HG02973 (cell line): Measurements from ENCODE around the gene ATP2B2.

Experiments
- ATAC-seq: cut with Tn5 transposase; IDR thresholded peaks from one replicate; pipeline ENCODE4 v1.9.1; 2021; ENCODE audit warnings: moderate library complexity; ENCODE audit not compliant: unreplicated experiment

Gene ATP2B2

DNA sequence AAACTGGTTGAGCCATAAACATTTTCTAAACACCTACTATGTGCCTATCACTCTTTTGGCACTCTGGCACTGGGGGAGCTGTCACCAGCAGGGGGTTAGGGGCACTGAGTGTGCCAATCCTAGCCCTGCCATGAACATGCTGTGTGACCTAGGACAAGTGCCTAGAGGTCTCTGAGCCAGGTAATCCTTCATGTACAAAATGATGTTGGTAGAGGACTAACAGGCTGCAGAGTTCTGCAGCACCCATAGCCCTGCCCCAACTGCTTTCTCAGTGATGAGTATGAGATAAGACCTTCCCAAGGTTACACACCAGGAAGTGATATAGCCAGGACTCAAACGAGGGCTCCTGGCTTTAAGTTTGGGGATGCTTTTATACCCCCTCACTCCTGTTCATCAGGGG, 99.6 kb downstream of the ATP2B2 start:
- ATAC-seq: no peak

DNA sequence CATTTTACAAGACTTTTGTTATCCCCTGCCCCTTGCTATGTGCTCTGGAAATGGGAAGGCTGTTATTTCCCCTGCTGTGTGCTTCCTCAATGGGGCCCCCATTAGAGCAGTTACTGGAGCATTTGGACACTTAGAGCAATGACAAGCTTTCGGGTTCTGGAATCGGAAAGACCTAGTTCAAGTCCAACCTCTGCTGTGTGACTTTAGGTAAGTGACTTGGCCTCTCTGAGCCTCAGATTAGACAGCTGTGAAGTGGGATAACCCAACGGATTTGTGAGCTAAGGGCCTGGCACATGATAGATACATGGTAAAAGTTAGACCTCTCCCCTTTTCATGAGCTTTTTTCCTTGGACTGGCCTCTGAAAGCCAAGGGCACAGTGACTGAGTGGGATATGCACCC, 100.5 kb downstream of the ATP2B2 start:
- ATAC-seq: no peak

DNA sequence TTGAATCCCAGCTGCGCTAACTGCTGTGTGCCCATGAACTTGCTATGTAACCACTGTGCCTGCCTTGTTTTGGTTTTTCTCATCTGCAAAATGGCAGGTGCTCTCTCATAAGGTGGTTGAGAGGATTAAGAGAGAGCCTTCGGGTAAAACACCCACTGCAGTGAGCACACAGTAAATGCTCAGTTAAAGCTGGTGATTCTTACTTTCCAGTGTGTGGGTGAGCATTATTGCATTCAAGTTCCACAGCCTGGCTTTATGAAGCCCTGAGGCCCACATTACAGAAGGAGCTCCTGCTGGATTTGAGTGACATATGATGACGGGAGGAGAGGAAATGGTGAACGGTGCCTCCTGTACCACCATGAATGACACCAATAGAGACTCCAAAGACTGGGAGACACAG, 101.0 kb downstream of the ATP2B2 start:
- ATAC-seq: no peak

DNA sequence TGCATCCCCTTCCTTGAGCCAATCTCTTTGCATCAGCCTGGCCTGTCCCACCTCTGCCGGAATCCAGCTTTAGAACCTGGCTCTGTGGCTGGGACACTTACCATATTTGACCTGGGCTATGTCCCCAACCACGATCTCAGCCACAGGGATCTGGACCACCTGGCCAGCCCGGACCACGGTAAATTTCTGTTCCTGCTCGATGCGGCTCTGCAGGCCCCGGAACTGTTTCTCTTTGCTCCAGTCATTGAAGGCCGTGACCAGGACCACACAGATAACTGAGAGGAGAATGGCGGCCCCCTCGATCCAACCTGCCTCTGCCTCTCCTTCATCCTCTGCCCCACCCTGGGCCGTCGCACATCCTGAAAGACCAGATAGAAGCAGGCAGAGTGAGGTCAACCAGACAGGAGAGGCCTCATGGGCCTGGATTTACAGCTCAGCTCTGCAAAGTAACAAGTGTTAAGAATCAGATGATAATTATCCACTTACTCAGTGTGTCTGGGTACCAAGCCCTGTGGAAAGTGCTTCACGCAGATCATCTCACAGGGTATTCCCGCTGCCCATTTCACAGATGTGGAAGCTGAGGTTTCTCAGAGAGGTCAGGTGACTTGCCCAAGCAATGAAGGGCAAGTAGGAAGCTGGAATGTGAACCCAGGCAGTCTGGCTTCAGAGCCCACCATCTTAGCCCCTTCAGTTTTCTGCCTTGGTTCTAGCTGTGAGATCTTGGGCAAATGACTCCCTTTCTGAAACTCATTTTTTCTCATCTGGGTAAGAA, 103.2 kb downstream of the ATP2B2 start:
- ATAC-seq: no peak

DNA sequence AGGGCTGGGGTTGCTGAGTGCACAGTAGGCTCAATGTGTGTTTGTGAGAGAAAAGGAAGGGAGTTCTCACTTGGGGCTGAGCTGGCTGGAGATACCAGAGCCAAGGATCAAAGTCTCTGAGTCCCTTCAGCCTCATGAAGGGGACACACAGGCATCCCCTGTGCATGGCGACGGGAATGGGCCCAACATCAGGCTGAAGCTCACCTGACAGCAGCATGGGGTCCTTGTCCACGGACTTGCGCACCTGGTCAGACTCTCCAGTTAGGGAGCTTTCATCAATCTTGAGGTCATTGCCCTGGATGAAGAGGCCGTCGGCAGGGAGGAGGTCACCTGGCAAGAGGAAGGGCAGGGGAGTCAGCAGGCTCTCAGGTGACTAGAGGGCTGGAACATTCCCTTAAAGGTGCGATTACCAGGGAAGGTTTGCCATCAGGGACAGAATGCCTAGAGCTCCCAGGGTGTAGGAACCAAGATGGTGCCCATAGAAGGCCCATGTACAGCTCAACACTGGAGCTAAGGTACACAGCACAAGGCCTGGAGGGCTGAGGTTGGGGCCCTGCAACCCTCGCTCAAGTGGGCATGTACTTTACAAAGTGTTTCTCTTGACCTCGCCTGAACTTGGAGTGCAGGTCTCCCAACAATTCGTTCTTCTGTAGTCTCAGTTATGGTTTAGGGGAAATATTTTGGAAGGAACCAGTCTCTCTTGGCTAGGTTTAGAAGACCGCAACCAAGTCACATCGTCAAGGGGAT, 104.5 kb downstream of the ATP2B2 start:
- no peak for ATAC-seq

DNA sequence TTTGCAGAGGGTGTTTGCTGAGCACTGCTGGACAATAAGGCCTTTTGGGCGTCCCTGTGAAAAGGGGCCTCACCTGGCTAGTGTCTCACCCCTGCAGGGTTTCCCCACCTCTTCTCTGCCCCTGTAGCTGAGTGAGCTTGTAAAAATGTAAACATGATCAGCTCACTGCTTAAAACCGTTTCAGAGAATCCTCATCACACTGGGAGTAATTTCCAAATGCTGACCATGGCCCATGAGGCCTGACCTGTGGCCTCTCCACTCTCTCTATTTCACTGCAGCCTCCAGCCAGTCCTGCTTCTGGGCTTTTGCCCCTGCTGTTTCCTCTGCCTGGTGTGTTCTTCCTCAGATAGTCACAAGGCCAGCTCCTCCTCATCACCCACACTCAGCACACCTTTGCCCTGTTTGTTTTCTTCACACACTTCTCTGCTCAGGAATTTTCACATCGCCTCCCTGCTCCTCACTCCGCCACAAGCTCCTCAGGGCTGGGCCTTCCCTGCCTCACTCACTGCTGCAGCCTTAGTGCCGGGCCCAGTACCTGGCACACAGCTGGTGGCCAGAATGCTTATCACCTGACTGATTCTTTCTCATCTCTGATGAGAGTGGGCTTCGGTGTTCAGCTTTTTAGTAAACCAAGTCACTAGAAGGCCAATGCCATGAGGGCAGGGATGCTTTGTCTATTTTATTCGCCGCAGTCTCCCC, 105.2 kb downstream of the ATP2B2 start:
- ATAC-seq: no peak

DNA sequence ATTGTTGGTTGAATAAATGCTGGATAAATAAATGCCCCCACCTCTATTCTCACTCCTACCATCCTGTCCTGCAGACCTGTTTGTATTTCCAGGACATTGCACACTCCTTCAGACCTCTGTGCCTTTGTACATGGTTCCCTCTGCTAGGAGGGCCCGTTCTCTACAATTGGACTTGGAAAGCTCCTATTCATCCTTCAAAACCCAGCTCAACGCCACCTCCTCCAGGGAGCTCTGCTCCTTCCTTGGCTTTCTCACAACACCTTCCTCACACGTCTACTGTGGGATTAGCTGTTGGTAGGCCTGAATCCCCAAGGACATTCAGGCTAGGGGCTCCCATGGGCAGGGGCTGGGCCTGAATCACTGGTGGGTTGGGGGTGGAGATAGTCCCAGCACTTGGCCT, 105.8 kb downstream of the ATP2B2 start:
- no peak for ATAC-seq

DNA sequence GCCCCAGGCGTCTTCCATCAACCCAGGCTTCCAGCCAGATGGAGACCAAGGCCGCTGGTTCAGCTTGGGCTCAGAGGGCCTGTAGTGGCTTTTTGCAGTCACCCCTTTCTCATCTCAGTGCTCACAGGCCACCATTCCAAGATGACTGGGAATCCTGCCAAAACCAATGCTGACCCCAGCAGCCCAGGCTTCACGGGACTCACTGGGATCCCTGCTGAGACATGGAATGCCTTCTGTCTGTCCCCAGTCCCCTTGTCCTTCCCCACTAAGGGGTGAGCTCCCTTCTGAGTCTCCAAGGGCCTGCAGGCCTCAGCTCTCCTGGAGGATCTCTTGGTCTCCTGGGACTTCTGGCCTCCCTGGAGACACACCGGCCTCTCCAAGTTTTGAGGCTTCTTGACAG, 107.0 kb downstream of the ATP2B2 start:
- ATAC-seq: no peak

DNA sequence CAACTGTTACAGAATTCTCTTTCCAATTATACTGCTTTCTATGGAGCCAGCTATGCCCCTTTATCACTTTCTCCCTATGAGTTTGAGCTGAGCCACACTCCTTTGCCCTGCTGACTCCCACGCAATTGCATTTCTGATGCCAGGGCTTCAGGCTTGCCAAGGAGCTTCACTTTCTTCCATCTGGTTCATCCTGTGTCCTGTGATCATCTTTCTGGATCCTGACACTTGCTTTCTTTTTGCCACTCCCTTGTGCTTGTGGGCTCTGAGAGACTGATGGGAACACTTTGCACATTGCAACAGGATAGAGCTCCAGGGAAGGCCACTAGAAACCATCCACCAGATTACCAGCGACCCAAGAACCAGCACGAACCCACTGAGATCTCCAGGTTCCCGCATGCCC, 107.5 kb downstream of the ATP2B2 start:
- ATAC-seq: no peak

DNA sequence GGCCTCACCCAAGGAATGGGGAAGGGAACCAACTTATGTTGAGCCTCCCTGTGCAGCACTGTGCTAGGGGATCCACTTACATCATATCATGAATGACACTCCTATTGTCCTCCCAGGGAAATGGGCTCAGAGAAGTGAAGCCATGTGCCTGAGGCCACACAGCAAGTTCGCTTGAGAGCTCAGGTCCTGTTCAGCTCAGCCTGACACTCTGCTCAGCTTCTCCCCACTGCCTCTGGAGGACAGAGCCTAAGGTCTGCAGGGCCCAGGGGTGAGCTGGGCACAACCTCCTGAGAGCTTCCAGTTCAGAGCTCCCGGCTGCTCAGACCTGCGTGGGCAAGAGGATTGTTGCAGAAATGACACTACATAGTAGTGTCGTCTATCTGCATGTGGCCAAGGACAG, 108.5 kb downstream of the ATP2B2 start:
- no peak for ATAC-seq

DNA sequence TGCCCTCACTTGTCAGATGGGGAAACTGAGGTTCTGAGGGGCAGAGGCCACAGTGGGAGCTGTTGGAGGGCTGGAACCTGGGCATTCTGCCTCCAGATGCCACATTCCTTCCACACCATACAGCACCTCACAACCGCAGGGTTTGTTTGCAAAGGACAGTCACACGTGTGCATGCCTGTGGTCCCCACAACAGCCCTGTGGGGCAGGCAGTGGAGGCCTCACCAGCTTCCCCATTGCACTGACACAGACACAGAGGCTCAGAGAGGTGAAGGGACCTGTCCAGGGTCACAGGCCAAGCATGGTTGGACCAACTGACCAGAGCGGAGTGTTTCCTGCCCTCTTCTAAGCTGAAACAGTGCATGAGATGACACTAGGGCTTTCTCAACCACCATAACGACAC, 109.3 kb downstream of the ATP2B2 start:
- no peak for ATAC-seq

DNA sequence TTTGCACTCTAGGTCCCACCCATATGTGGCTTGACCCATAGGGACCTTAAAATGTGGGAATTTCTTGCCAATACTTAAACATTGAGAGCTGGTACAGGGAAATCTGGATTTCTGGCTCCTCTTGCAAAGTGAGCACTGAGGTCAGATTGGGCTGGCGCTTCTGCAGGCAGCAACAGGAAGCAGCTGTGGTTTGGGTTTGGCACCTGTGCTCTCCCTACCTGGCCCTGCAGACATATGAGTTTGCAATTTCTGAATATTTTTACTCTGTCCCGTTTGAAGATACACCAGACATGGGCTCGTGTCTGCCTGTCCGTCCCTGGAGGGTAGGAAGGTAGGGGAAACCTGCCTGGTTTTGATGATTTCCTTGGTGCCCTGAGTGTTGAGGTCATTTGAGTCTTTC, 109.7 kb downstream of the ATP2B2 start:
- ATAC-seq: no peak

DNA sequence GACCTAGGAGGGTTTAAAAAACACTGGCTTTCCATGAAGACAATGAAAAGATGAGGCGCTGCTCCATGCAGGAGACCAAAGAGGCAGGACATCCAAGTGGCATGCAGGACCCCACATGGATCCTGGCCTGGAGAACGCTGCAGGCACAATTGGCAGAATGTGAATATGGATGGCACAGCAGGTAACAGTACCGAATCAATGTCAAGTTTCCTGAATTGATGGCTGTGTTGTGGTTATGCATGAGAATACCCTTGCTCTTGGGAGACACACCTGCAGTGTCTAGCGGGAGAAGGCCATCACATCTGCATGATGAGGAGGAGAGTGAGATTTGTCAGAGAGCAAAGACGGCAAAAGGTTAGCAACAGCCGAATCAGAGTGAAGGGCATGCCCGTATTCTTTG, 110.2 kb downstream of the ATP2B2 start:
- no peak for ATAC-seq

DNA sequence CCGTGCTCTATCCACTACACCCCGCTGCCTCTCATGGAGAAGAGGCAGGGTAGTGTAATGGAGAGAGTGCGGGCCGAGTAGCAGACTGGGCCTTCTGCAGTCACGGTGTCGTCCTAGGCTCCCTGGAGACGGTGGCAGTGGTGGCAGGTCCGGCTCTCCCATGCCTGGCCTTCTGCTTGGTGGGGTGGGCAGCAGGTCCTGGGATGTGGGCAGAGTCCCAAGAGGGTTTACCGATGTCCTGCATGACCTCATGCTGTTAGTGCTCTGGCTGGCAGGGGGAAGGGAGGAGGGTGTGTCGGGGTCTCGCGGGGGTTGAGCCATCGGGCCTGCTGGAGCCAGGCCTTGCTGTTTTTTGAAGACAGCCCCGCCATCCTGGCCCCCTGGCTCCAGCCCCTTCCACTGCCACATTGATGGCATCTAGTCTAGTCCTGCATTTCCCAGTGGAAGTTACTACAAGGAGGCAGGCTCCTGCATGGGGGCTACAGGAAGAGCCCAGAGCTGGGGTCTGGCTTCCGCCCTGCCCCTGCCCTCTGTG, 110.8 kb downstream of the ATP2B2 start:
- no peak for ATAC-seq

DNA sequence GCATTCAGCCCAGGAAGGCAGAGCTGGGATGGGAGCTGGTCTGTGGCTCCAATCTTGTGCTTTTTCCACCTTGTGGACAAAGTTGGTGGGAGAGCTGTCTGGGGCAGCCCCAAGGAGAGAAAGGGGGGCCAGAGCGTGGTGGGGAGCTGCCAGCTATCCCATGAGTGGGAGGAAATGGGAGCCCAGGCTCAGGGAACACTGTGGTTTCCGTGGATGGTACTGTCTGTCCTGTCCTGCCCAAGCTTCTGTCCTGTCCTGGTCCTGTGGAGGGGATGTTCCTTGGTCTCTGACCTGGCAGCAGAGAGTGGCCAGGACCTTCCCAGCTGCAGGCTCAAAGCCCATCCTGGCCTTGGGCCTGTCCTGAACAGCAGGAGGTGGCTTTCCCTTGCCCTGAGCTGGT, 111.9 kb downstream of the ATP2B2 start:
- no peak for ATAC-seq

DNA sequence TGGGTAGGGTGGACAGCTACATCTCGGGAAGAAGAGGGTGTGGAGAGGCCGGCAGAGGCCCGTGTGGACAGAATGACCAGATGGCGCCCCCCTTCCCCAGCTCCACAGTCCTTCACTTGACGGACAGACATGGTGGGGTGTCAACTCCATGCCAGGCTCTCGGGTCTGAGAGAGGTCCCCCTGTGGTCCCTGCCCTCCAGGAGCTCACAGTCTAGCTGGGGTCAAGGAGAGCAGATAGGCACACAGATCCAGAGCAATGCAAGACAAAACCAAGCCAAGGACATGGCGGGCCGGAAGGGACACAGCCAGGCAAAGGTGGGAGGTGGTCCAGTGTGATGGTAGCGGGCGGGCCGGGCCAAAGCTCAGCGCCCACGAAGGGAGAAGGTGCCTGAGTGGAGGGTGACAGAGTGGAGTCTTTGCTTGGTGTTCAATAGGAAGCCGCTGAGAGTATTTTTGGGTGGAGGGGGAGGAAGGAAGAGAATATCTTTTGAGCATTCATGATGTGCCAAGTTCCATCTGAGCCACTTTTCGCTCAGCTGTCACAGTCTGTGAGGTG, 112.4 kb downstream of the ATP2B2 start:
- no peak for ATAC-seq

DNA sequence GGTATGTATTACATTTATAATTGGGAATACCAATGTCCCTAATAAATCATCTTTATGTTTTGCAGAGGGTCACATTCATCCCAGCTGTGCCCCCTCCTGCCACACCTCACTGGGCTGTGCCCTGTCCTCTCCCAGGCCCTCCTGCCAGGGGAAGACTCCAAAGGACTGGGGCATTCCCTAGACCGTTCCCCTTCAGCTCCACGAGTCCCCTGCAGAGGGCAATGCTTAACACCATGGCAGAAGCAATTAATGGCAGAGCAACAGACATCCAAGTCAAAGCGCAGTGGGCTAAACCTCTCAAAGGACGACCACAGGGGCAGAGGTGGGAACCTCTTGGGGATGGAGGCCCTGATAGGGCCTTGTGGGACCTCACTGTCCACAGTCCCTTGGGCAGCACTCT, 113.1 kb downstream of the ATP2B2 start:
- ATAC-seq: no peak

DNA sequence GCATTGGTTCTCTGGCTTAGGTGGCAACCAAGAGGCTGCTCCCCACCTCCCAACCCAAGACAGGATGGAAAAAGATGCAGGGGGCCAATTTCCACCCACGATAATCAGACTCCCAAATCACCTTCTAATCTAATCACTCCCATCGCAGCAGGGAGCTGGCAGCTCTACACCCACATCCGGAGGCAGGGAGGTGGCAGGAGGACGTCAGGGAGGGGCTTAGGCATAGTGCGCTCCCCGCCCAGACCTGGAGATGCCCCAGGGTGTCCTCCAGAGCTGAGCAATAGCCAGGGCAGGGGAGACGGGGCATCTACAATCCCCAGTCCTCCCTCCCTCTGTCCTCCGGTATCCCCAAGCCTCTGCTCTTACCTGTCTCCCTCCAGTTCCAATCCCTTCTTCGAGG, 114.0 kb downstream of the ATP2B2 start:
- ATAC-seq: no peak

DNA sequence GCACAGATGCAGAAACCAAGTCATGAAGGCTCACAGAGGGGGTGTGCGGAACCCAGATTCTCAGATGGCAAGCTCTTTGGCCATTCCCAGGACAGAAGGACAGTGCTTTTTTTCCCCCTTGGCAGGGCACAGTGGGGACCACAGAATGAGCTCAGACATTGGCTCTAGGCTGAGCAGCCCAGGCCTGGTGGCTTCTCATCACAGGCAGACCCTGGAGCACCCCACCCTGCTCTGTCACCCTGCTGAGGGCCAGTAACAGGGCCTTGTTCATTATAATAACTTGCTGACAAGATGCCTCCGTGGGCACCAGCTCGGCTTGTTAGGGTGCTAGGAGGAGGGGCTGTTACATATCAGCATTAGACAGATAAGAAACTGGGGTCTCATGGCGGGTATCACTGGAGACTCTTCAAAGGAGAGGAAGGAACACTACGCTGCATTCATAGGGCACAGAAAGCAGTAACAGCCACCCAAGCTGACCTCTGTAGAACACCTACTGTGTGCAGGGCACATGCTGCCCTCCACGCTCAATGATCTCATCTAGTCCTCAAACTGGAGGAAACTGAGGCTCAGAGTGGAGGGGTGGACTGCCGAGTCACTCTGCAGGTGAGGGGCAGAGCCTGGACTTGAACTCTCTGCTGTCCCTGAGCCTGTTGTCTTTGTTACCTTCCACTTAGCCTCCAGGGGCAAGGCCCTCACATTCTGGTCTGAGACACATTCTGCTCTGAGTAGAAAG, 114.6 kb downstream of the ATP2B2 start:
- no peak for ATAC-seq

DNA sequence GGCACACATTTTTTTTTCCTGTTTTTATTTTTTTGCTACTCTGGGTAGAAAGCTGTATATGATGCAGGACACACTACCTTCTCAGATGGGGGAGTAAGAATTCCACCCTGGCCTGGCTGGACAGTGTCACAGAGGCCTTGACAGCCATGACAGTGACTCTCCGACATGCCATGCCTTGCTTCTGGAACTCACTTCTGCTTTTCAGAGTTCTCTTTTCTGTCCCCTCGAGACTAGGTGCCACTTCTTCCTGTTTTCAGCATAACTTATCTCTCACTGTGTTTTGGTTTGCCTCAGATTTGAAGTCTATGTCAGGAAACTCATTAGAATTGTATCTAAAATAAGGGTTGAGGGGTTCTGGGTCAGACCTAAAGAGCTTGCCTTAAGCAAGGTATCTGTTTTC, 115.4 kb downstream of the ATP2B2 start:
- no peak for ATAC-seq

DNA sequence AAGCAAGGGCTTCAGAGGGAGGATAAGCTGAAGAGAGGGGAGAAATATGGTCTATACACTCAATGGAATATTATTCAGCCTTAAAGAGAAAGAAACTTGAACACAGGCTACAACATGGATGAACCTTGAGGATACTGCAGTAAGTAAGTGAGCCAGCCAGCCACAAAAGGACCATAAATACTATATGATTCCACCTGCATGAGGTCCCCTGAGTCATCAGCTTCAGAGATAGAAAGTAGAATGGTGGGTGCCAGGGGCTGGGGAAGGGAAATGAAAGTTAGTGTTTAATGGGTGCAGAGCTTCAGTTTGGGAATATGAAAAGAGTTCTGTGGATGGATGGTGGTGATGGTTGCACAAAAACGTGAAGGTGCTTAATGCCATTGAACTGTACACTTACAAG, 116.0 kb downstream of the ATP2B2 start:
- no peak for ATAC-seq
